Measurements from ENCODE around the gene TNFRSF18.

TNFRSF18 gene

GRCh38 chr1:1232796-1233566 is 26.6 kb upstream of the TNFRSF18 start:
- H3K4me1 ChIP-seq (ENCODE audit: control insufficient read depth in 1 of 2, insufficient read depth in 2 of 2, low read length in 2 of 2): peaks cover 16 to 21% of the 10 kb centered on the region in 2 experiments
- H3K79me2 ChIP-seq (ENCODE audit: control insufficient read depth, insufficient read depth, low read length, poor library complexity): peaks cover 14% of the 10 kb centered on the region
- H3K23ac ChIP-seq (ENCODE audit: low read length): no peak overlapping the region
- peak overlapping the region; percentile 97 for H2AFZ ChIP-seq (ENCODE audit: insufficient read depth, low read length, poor library complexity)
- H3K27ac ChIP-seq (ENCODE audit: low read depth, low read length): no peak overlapping the region
- peaks cover 10% of the 10 kb centered on the region for H3K79me1 ChIP-seq (ENCODE audit: low read length)
- H3K4ac ChIP-seq (ENCODE audit: low read depth, low read length): peak overlapping the region; percentile 55
- peak overlapping the region; percentile 16 for H2BK12ac ChIP-seq (ENCODE audit: low read length)
- no peak overlapping the region for H2BK5ac ChIP-seq (ENCODE audit: low read depth, low read length, poor library complexity)
- H3K18ac ChIP-seq (ENCODE audit: low read length): peak overlapping the region; percentile 86
- H2AK5ac ChIP-seq (ENCODE audit: low read length): peak overlapping the region; percentile 100
- H2BK120ac ChIP-seq (ENCODE audit: insufficient read depth, low read length, poor library complexity): no peak overlapping the region
- peak overlapping the region; percentile 78 for H4K12ac ChIP-seq (ENCODE audit: low read depth, low read length)
- H3K9me3 ChIP-seq (ENCODE audit: insufficient read depth, low read depth, low read length): peaks cover 12% of the 10 kb centered on the region
- H3K14ac ChIP-seq (ENCODE audit: low read length): peak overlapping the region; percentile 24
- WGBS (ENCODE audit: extremely low coverage, insufficient coverage, insufficient read length): no CpG with 5 or more reads among the region's 98 CpGs
- H3K9ac ChIP-seq (ENCODE audit: low read length): no peak overlapping the region
- peaks cover 20 to 26% of the 10 kb centered on the region in 2 experiments for H3K36me3 ChIP-seq (ENCODE audit: control insufficient read depth in 1 of 2, insufficient read depth in 2 of 2, low read length in 2 of 2)
- peak overlapping the region; percentile 1 for H3K4me3 ChIP-seq (ENCODE audit: low read depth, low read length)
- H4K8ac ChIP-seq (ENCODE audit: low read depth, low read length): peak overlapping the region; percentile 97
- H4K91ac ChIP-seq (ENCODE audit: low read depth, low read length): peak overlapping the region; percentile 95
- H3K27me3 ChIP-seq (ENCODE audit: insufficient read depth, low read length): no peaks in the 10 kb centered on the region
- no peak for DNase-seq
- H3K4me2 ChIP-seq (ENCODE audit: low read length): peak overlapping the region; percentile 87

GRCh38 chr1:1232208-1232795 is 25.9 kb upstream of the TNFRSF18 start, which contains the start of gene B3GALT6:
Gene B3GALT6 (plus strand): TSS chr1:1232237. CDS start chr1:1232279, 42 bp downstream.
- peak within 1 kb of the TSS; percentile 79 for H3K27ac ChIP-seq (ENCODE audit: low read depth, low read length)
- H3K4me2 ChIP-seq (ENCODE audit: low read length): peak within 1 kb of the TSS; percentile 91
- no peak for DNase-seq
- peaks cover 16 to 18% of the 10 kb centered on the region in 2 experiments for H3K4me1 ChIP-seq (ENCODE audit: control insufficient read depth in 1 of 2, insufficient read depth in 2 of 2, low read length in 2 of 2)
- H3K79me2 ChIP-seq (ENCODE audit: control insufficient read depth, insufficient read depth, low read length, poor library complexity): peaks cover 14% of the 10 kb centered on the region
- H3K79me1 ChIP-seq (ENCODE audit: low read length): peaks cover 10% of the 10 kb centered on the region
- H4K12ac ChIP-seq (ENCODE audit: low read depth, low read length): peak within 1 kb of the TSS; percentile 96
- no peaks in the 10 kb centered on the region for H3K27me3 ChIP-seq (ENCODE audit: insufficient read depth, low read length)
- WGBS (ENCODE audit: extremely low coverage, insufficient coverage, insufficient read length): no CpG with 5 or more reads among the region's 100 CpGs
- H3K14ac ChIP-seq (ENCODE audit: low read length): peak within 1 kb of the TSS; percentile 96
- H2BK5ac ChIP-seq (ENCODE audit: low read depth, low read length, poor library complexity): peak within 1 kb of the TSS; percentile 74
- H2BK12ac ChIP-seq (ENCODE audit: low read length): peak within 1 kb of the TSS; percentile 16
- H4K8ac ChIP-seq (ENCODE audit: low read depth, low read length): peak within 1 kb of the TSS; percentile 97
- peak within 1 kb of the TSS; percentile 94 for H2BK120ac ChIP-seq (ENCODE audit: insufficient read depth, low read length, poor library complexity)
- no peak within 1 kb of the TSS for H3K23ac ChIP-seq (ENCODE audit: low read length)
- peak within 1 kb of the TSS; percentile 95 for H3K4me3 ChIP-seq (ENCODE audit: low read depth, low read length)
- H3K18ac ChIP-seq (ENCODE audit: low read length): peak within 1 kb of the TSS; percentile 96
- H4K91ac ChIP-seq (ENCODE audit: low read depth, low read length): peak within 1 kb of the TSS; percentile 96
- peaks cover 12% of the 10 kb centered on the region for H3K9me3 ChIP-seq (ENCODE audit: insufficient read depth, low read depth, low read length)
- peak within 1 kb of the TSS; percentile 96 for H3K9ac ChIP-seq (ENCODE audit: low read length)
- peak within 1 kb of the TSS; percentile 100 for H2AK5ac ChIP-seq (ENCODE audit: low read length)
- peak within 1 kb of the TSS; percentile 85 for H3K4ac ChIP-seq (ENCODE audit: low read depth, low read length)
- peaks cover 27 to 32% of the 10 kb centered on the region in 2 experiments for H3K36me3 ChIP-seq (ENCODE audit: control insufficient read depth in 1 of 2, insufficient read depth in 2 of 2, low read length in 2 of 2)
- peak within 1 kb of the TSS; percentile 99 for H2AFZ ChIP-seq (ENCODE audit: insufficient read depth, low read length, poor library complexity)

- Histone ChIP-seq H2BK5ac (ENCODE audit: low read depth, low read length, poor library complexity) (peak within 1 kb of the TSS; percentile 74), H4K12ac (ENCODE audit: low read depth, low read length) (peak within 1 kb of the TSS; percentile 96), H3K4me2 (ENCODE audit: low read length) (peak within 1 kb of the TSS; percentile 91), H3K9ac (ENCODE audit: low read length) (peak within 1 kb of the TSS; percentile 96), H3K36me3 (ENCODE audit: control insufficient read depth in 1 of 2, insufficient read depth in 2 of 2, low read length in 2 of 2) (peaks cover 33 to 38% of the 10 kb centered on the region in 2 experiments), H2BK120ac (ENCODE audit: insufficient read depth, low read length, poor library complexity) (peak within 1 kb of the TSS; percentile 94), H4K8ac (ENCODE audit: low read depth, low read length) (peak within 1 kb of the TSS; percentile 97), H3K4me1 (ENCODE audit: control insufficient read depth in 1 of 2, insufficient read depth in 2 of 2, low read length in 2 of 2) (peaks cover 16% of the 10 kb centered on the region in 2 experiments), H2AK5ac (ENCODE audit: low read length) (peak within 1 kb of the TSS; percentile 100), H4K91ac (ENCODE audit: low read depth, low read length) (peak within 1 kb of the TSS; percentile 96), H3K23ac (ENCODE audit: low read length) (no peak within 1 kb of the TSS), H3K79me1 (ENCODE audit: low read length) (peaks cover 10% of the 10 kb centered on the region), H3K9me3 (ENCODE audit: insufficient read depth, low read depth, low read length) (peaks cover 12% of the 10 kb centered on the region), H3K79me2 (ENCODE audit: control insufficient read depth, insufficient read depth, low read length, poor library complexity) (peaks cover 14% of the 10 kb centered on the region), H3K27ac (ENCODE audit: low read depth, low read length) (peak within 1 kb of the TSS; percentile 79), H3K4me3 (ENCODE audit: low read depth, low read length) (peak within 1 kb of the TSS; percentile 95), H3K14ac (ENCODE audit: low read length) (peak within 1 kb of the TSS; percentile 96), H3K27me3 (ENCODE audit: insufficient read depth, low read length) (no peaks in the 10 kb centered on the region), H3K18ac (ENCODE audit: low read length) (peak within 1 kb of the TSS; percentile 96), H2AFZ (ENCODE audit: insufficient read depth, low read length, poor library complexity) (peak within 1 kb of the TSS; percentile 99), H2BK12ac (ENCODE audit: low read length) (peak within 1 kb of the TSS; percentile 16), H3K4ac (ENCODE audit: low read depth, low read length) (peak within 1 kb of the TSS; percentile 85)
- no CpG with 5 or more reads among the region's 99 CpGs for WGBS (ENCODE audit: extremely low coverage, insufficient coverage, insufficient read length)
- DNase-seq: peak; percentile 97 to 99
These were observed 25.2 kb upstream of the TNFRSF18 start, which contains the start of gene SDF4 for GRCh38 chr1:1231400-1232207. Gene SDF4 (minus strand): TSS chr1:1232001. CDS start chr1:1228772, 3,229 bp downstream.
